A549 (cell line): ENCODE measurements around the gene PHF24. TPM values are rescaled to one million over a fixed set of nuclear protein-coding genes. Genes with fewer than 3 reads are reported as not detected.

Experiments
- polyA plus RNA-seq, 4 experiments: library from polyadenylated mRNA; depleted of rRNA in 3 of 4; stranded (reverse); fragments of >200 nt; fragmentation: RNase III in 1 of 4; extraction: RNeasy Plus Mini Kit Qiagen cat#74134 plus additional on column Dnase treatment in 1 of 4; gene quantifications; 2 replicates in 3 of 4; 3 replicates in 1 of 4; pipeline ENCODE4 v1.2.3, GENCODE V29; 2011 to 2017

PHF24 gene
- polyA plus RNA-seq, 2 of the 4 experiments (the other 2 are of a cell fraction): not detected

Other genes starting within 250 kb of the PHF24 start
- gene CCL21, start 248.1 kb upstream of the PHF24 start, polyA plus RNA-seq (2011; rRNA removed): not detected in 2 replicates
- gene CCL21, start 248.1 kb upstream of the PHF24 start, polyA plus RNA-seq (2017; fragmentation: RNase III; extraction: RNeasy Plus Mini Kit Qiagen cat#74134 plus additional on column Dnase treatment): not detected in 3 replicates
- gene DNAJB5, start 31.5 kb downstream of the PHF24 start, polyA plus RNA-seq (2011; rRNA removed): 0.72 and 1.6 TPM in 2 replicates
- 3.1 to 4.4 TPM (median 3.9 TPM) in 3 replicates for gene DNAJB5, start 31.5 kb downstream of the PHF24 start, polyA plus RNA-seq (2017; fragmentation: RNase III; extraction: RNeasy Plus Mini Kit Qiagen cat#74134 plus additional on column Dnase treatment)
- 428 and 543 TPM in 2 replicates for gene VCP, start 114.3 kb downstream of the PHF24 start, polyA plus RNA-seq (2011; rRNA removed)
- gene VCP, start 114.3 kb downstream of the PHF24 start, polyA plus RNA-seq (2017; fragmentation: RNase III; extraction: RNeasy Plus Mini Kit Qiagen cat#74134 plus additional on column Dnase treatment): 376 to 390 TPM (median 380 TPM) in 3 replicates
- 34.9 and 39.7 TPM in 2 replicates for gene FANCG, start 121.7 kb downstream of the PHF24 start, polyA plus RNA-seq (2011; rRNA removed)
- 50.3 to 53.5 TPM (median 53.5 TPM) in 3 replicates for gene FANCG, start 121.7 kb downstream of the PHF24 start, polyA plus RNA-seq (2017; fragmentation: RNase III; extraction: RNeasy Plus Mini Kit Qiagen cat#74134 plus additional on column Dnase treatment)
- 50.4 and 60.0 TPM in 2 replicates for gene PIGO, start 138.3 kb downstream of the PHF24 start, polyA plus RNA-seq (2011; rRNA removed)
- gene PIGO, start 138.3 kb downstream of the PHF24 start, polyA plus RNA-seq (2017; fragmentation: RNase III; extraction: RNeasy Plus Mini Kit Qiagen cat#74134 plus additional on column Dnase treatment): 39.6 to 47.0 TPM (median 45.3 TPM) in 3 replicates
- gene STOML2, start 144.8 kb downstream of the PHF24 start, polyA plus RNA-seq (2011; rRNA removed): 196 and 230 TPM in 2 replicates
- 180 to 191 TPM (median 189 TPM) in 3 replicates for gene STOML2, start 144.8 kb downstream of the PHF24 start, polyA plus RNA-seq (2017; fragmentation: RNase III; extraction: RNeasy Plus Mini Kit Qiagen cat#74134 plus additional on column Dnase treatment)
- 11.8 and 14.3 TPM in 2 replicates for gene ATOSB, start 157.6 kb downstream of the PHF24 start, polyA plus RNA-seq (2011; rRNA removed)
- 10.8 to 14.0 TPM (median 11.6 TPM) in 3 replicates for gene ATOSB, start 157.6 kb downstream of the PHF24 start, polyA plus RNA-seq (2017; fragmentation: RNase III; extraction: RNeasy Plus Mini Kit Qiagen cat#74134 plus additional on column Dnase treatment)
- 17.8 and 24.0 TPM in 2 replicates for gene UNC13B, start 203.7 kb downstream of the PHF24 start, polyA plus RNA-seq (2011; rRNA removed)
- gene UNC13B, start 203.7 kb downstream of the PHF24 start, polyA plus RNA-seq (2017; fragmentation: RNase III; extraction: RNeasy Plus Mini Kit Qiagen cat#74134 plus additional on column Dnase treatment): 9.9 to 11.0 TPM (median 11.0 TPM) in 3 replicates